HCT116 (cell line): ENCODE results near the gene SRSF3. TPM values are rescaled to one million over a fixed set of nuclear protein-coding genes. Genes with fewer than 3 reads are reported as not detected.

Experiments used
- ATAC-seq: fragments of 200-7000 bp; cut with Tn5 transposase; 2 replicates; pipeline ENCODE4 v1.9.1; 2020; ENCODE audit warnings: mild to moderate bottlenecking, moderate library complexity
- BruUV-seq: library from RNA; stranded (reverse); fragments of 400-500 nt; replicated peaks from 2 replicates; lab custom pipeline; 2021; lab: Mats Ljungman, UMichigan
- CTCF ChIA-PET: fragments of 300-600 bp; sonication (Branson Sonifier 250); formaldehyde crosslinking; loops from one replicate; lab custom pipeline; 2021; ENCODE audit warnings: antibody characterized with exemption; lab: Charles Lee
- POLR2A ChIA-PET: fragments of 300-600, 350-600 bp; sonication (Branson Sonifier 250); formaldehyde crosslinking; loops from one replicate; lab custom pipeline; 2021; ENCODE audit warnings: antibody characterized with exemption; lab: Charles Lee
- RAD21 ChIA-PET, 2 experiments: fragments of 300-600 bp; sonication (Branson Sonifier 250); formaldehyde crosslinking; loops; one replicate each; lab custom pipeline; 2023; ENCODE audit warnings: low total read pairs in 2 of 2; ENCODE audit not compliant: uncharacterized antibody in 2 of 2, unreplicated experiment in 2 of 2, low non-redundant PET in 1 of 2; lab: Charles Lee
- DNase-seq: peaks from one replicate; pipeline ENCODE4 v3.0.0-alpha.2; 2010; ENCODE audit warnings: low read depth, low spot score
- H2AFZ ChIP-seq: fragments of 200-600 bp; shearing (Covaris generic), sonication (generic); 2 replicates; pipeline ENCODE4 v1.6.1; 2017; ENCODE audit warnings: low read depth, mixed run types, mixed read lengths, antibody characterized with exemption, low read length; ENCODE audit not compliant: poor library complexity, severe bottlenecking
- H3K27ac ChIP-seq: 2 replicates; pipeline ENCODE4 v1.5.1; 2012; ENCODE audit warnings: low read depth, low read length
- H3K27me3 ChIP-seq: fragments of 200-600 bp; sonication (generic); 2 replicates; pipeline ENCODE4 v1.6.1; 2016; ENCODE audit warnings: mixed run types, low read length, mixed read lengths; ENCODE audit not compliant: insufficient read depth
- H3K36me3 ChIP-seq, 2 experiments: fragments of 200-500 bp in 1 of 2; fragments of 200-600 bp in 1 of 2; sonication (Bioruptor generic) in 1 of 2; sonication (generic) in 1 of 2; 2 replicates each; pipeline versions ENCODE4 v1.5.1 to v1.6.1; 2014 to 2016; ENCODE audit warnings: low read length in 2 of 2, inconsistent platforms in 1 of 2, mixed read lengths in 1 of 2, mixed run types in 1 of 2; ENCODE audit not compliant: insufficient read depth in 2 of 2, control insufficient read depth in 1 of 2
- H3K4me1 ChIP-seq, 2 experiments: fragments of 200-600 bp in 1 of 2; sonication (generic) in 1 of 2; 2 replicates each; pipeline versions ENCODE4 v1.5.1 to v1.6.1; 2012 to 2017; ENCODE audit warnings: low read length in 2 of 2, inconsistent platforms in 1 of 2, mild to moderate bottlenecking in 1 of 2, mixed read lengths in 1 of 2, mixed run types in 1 of 2, moderate library complexity in 1 of 2; ENCODE audit not compliant: insufficient read depth in 2 of 2, control insufficient read depth in 1 of 2
- H3K4me2 ChIP-seq: fragments of 200-600 bp; sonication (generic); 2 replicates; pipeline ENCODE4 v1.6.1; 2017; ENCODE audit warnings: mixed run types, low read length, mixed read lengths
- H3K4me3 ChIP-seq, 2 experiments: fragments of 200-600 bp in 1 of 2; sonication (generic) in 1 of 2; replicated peaks in 1 of 2; 2 replicates each; pipeline ENCODE4 v1.5.1; 2011 to 2016; ENCODE audit warnings: low read length in 2 of 2, control low read depth in 1 of 2, low read depth in 1 of 2, mild to moderate bottlenecking in 1 of 2, mixed read lengths in 1 of 2, mixed run types in 1 of 2
- H3K79me2 ChIP-seq: fragments of 200-600 bp; sonication (generic); 2 replicates; pipeline ENCODE4 v1.6.1; 2017; ENCODE audit warnings: mild to moderate bottlenecking, mixed run types, low read length, moderate library complexity, mixed read lengths; ENCODE audit not compliant: insufficient read depth
- H3K9ac ChIP-seq: fragments of 200-600 bp; sonication (generic); 2 replicates; pipeline ENCODE4 v1.6.1; 2016; ENCODE audit warnings: low read length, mixed read lengths
- H3K9me2 ChIP-seq: fragments of 200-600 bp; sonication (generic), shearing (Covaris generic); 2 replicates; pipeline ENCODE4 v1.6.1; 2017; ENCODE audit warnings: mixed run types, mild to moderate bottlenecking, moderate library complexity; ENCODE audit not compliant: insufficient read depth
- H3K9me3 ChIP-seq, 2 experiments: fragments of 200-500 bp in 1 of 2; fragments of 200-600 bp in 1 of 2; sonication (Bioruptor generic) in 1 of 2; sonication (generic) in 1 of 2; 2 replicates each; pipeline ENCODE4 v1.6.1; 2014 to 2017; ENCODE audit warnings: low read length in 2 of 2, mixed read lengths in 2 of 2, inconsistent platforms in 1 of 2, low read depth in 1 of 2, mild to moderate bottlenecking in 1 of 2, mixed run types in 1 of 2, moderate library complexity in 1 of 2; ENCODE audit not compliant: control insufficient read depth in 1 of 2, insufficient read depth in 1 of 2
- H4K20me1 ChIP-seq: fragments of 200-600 bp; sonication (generic), shearing (Covaris generic); 2 replicates; pipeline ENCODE4 v1.6.1; 2017; ENCODE audit warnings: mixed run types, mild to moderate bottlenecking, moderate library complexity; ENCODE audit not compliant: insufficient read depth
- CBX3 ChIP-seq: IDR thresholded peaks from 2 replicates; pipeline ENCODE4 v1.6.1; 2012; ENCODE audit warnings: low read depth
- CEBPB ChIP-seq: IDR thresholded peaks from 2 replicates; pipeline ENCODE4 v1.6.1; 2012; ENCODE audit warnings: low read depth
- EGR1 ChIP-seq: IDR thresholded peaks from 2 replicates; pipeline ENCODE4 v1.6.1; 2012; ENCODE audit warnings: low read depth
- ELF1 ChIP-seq: IDR thresholded peaks from 2 replicates; pipeline ENCODE4 v1.6.1; 2012; ENCODE audit warnings: low read depth, borderline replicate concordance
- EZH2 ChIP-seq: fragments of 200-600 bp; sonication (generic); IDR thresholded peaks from 2 replicates; pipeline ENCODE4 v1.6.1; 2017; ENCODE audit warnings: antibody characterized with exemption, mixed run types
- EZH2phosphoT487 ChIP-seq: fragments of 200-600 bp; IDR thresholded peaks from 2 replicates; pipeline ENCODE4 v1.6.1; 2018; ENCODE audit warnings: antibody characterized with exemption, borderline replicate concordance
- FOSL1 ChIP-seq: IDR thresholded peaks from 2 replicates; pipeline ENCODE4 v1.6.1; 2012; ENCODE audit warnings: low read depth
- JUND ChIP-seq: IDR thresholded peaks from 2 replicates; pipeline ENCODE4 v1.6.1; 2012
- POLR2A ChIP-seq: IDR thresholded peaks from 2 replicates; pipeline ENCODE4 v1.7.0; 2011; ENCODE audit warnings: borderline replicate concordance; ENCODE audit not compliant: insufficient read depth, insufficient read length; ENCODE audit errors: extremely low read depth
- POLR2AphosphoS5 ChIP-seq: IDR thresholded peaks from 2 replicates; pipeline ENCODE4 v1.6.1; 2011; ENCODE audit warnings: mild to moderate bottlenecking, low read depth, low read length, moderate library complexity
- RAD21 ChIP-seq: IDR thresholded peaks from 2 replicates; pipeline ENCODE4 v1.6.1; 2012; ENCODE audit warnings: low read depth, mild to moderate bottlenecking
- SIN3A ChIP-seq: IDR thresholded peaks from 2 replicates; pipeline ENCODE4 v1.6.1; 2012; ENCODE audit warnings: low read depth
- SP1 ChIP-seq: IDR thresholded peaks from 2 replicates; pipeline ENCODE4 v1.6.1; 2012; ENCODE audit warnings: low read depth
- SRF ChIP-seq: IDR thresholded peaks from 2 replicates; pipeline ENCODE4 v1.6.1; 2012; ENCODE audit warnings: low read depth
- TCF7L2 ChIP-seq: IDR thresholded peaks from 2 replicates; pipeline ENCODE4 v1.7.0; 2011; ENCODE audit warnings: borderline replicate concordance, inconsistent platforms; ENCODE audit not compliant: insufficient read depth, insufficient read length; ENCODE audit errors: extremely low read depth
- YY1 ChIP-seq: IDR thresholded peaks from 2 replicates; pipeline ENCODE4 v1.6.1; 2011; ENCODE audit warnings: low read length, low read depth, moderate library complexity, mild to moderate bottlenecking; ENCODE audit not compliant: insufficient replicate concordance; ENCODE audit errors: extremely low read depth
- ZFX ChIP-seq: fragments of 450-650 bp; IDR thresholded peaks from 2 replicates; pipeline ENCODE4 v1.6.1; 2017
- ZNF274 ChIP-seq: fragments of 200-500 bp; sonication (Bioruptor generic); IDR thresholded peaks from 2 replicates; pipeline ENCODE4 v1.6.1; 2014; ENCODE audit warnings: mild to moderate bottlenecking, low read depth, low read length, inconsistent platforms
- intact Hi-C: fragments of 100-400 bp; cut with micrococcal nuclease; formaldehyde crosslinking; loops from 2 replicates; pipeline ENCODE4 v1.10.0; 2022
- total RNA-seq: library from RNA; stranded (reverse); gene quantifications from one replicate; pipeline ENCODE4 v1.2.1, GENCODE V29; 2021; ENCODE audit not compliant: unreplicated experiment
- TF ChIP-seq, protein P1 (sequence below): IDR thresholded peaks from 2 replicates; pipeline ENCODE4 v1.6.1; 2012; ENCODE audit warnings: low read depth
- TF ChIP-seq, protein P2 (sequence below), 3 experiments: fragments of 200-600 bp in 1 of 3; sonication (generic) in 1 of 3; IDR thresholded peaks in 2 of 3; conservative IDR thresholded peaks in 1 of 3; 2 replicates each; pipeline ENCODE4 v1.5.1; 2012 to 2017; ENCODE audit warnings: low read depth in 2 of 3, low read length in 2 of 3, antibody characterized with exemption in 1 of 3, borderline replicate concordance in 1 of 3, control low read depth in 1 of 3, mild to moderate bottlenecking in 1 of 3, mixed read lengths in 1 of 3, mixed run types in 1 of 3, moderate library complexity in 1 of 3; ENCODE audit not compliant: insufficient read depth in 1 of 3
- TF ChIP-seq, protein P3 (sequence below): IDR thresholded peaks from 2 replicates; pipeline ENCODE4 v1.6.1; 2012
- TF ChIP-seq, protein P4 (sequence below): IDR thresholded peaks from 2 replicates; pipeline ENCODE4 v1.6.1; 2012

The SRSF3 gene
- total RNA-seq, 1 experiment from 2014 or later: 362 TPM

DNA sequence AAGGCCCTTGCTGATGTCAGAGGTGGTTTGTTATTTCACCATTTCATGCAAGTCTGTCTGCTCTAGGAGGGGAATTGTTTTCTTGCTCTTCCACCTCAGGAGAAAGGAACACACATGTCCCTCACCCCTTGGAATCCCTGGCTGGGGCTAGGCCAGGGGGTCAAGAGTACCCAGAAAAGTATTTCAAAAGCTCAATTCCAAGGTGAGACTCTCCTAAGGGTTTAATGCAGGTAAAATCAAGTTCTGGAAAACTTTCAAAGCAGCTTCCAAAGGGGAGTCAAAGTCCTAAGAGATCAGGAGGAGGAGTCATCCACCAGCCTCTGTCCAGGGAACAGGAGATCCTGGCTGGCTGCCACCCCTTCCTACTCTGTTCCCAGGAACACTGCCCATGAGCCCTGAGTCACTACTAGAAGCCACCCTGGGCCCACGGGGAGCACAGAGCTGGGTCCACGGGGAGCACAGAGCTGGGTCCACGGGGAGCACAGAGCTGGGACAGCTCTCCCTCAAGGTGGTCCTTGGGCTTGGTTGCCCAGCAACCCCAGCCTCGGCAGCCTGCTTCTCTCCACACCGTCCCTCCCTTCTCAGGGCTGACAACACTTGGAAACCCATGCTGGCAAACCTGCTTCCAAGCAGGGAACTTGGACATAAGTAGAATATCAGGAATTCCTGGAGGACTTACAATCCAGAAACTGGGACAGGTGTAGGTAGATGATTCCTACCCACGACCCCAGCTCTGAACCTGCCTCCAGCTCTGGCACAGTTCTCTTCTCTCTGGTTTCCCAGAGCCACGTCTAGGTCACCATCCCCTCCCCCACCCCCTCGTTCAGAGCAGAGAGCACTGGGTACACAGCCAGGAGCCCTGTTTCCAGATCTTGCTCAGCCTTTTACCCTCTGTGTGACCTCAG, 49.0 kb downstream of the SRSF3 start:
- ChIA-PET CTCF (interaction anchor here (1.2 kb wide), 1 partner anchor 28 kb away, joined by 5 read pairs; no protein-coding TSS in a partner anchor), RAD21 (no interaction called here), POLR2A (interaction anchor here (1.0 to 1.3 kb wide), 5 partner anchors 11 to 44 kb away, joined by 3 to 10 read pairs (median 3); partner anchors contain the start of gene CDKN1A)
- no peaks in the 10 kb centered on the region for H3K9me2 ChIP-seq
- BruUV-seq: no TSS peak
- no peak for DNase-seq
- no peaks in the 10 kb centered on the region for H3K79me2 ChIP-seq
- H3K9ac ChIP-seq: peak overlapping the region; percentile 20; the same call in 1 of the 2 replicates
- H3K4me1 ChIP-seq: peaks cover 19 to 28% of the 10 kb centered on the region in 2 experiments; a peak in 3 of 4 replicates
- peak overlapping the region; percentile 66 for H3K4me2 ChIP-seq
- no peaks in the 10 kb centered on the region for H3K36me3 ChIP-seq
- H3K4me3 ChIP-seq: no peak overlapping the region
- peak overlapping the region; percentile 17; the same call in 1 of the 2 replicates for H3K27ac ChIP-seq
- H3K9me3 ChIP-seq: no peaks in the 10 kb centered on the region
- intact Hi-C loops: loop anchor here (1.0 kb wide), 1 partner anchor 37 kb away; no protein-coding TSS in a partner anchor
- no peaks in the 10 kb centered on the region for H3K27me3 ChIP-seq
- H4K20me1 ChIP-seq: no peaks in the 10 kb centered on the region
- H2AFZ ChIP-seq: peak overlapping the region; percentile 66
- ATAC-seq: peak; percentile 85
- TF ChIP-seq TCF7L2 (no peak), EZH2phosphoT487 (no peak), CBX3 (no peak), CEBPB (no peak), ELF1 (no peak), YY1 (peak; percentile 8), RAD21 (no peak), EGR1 (no peak), POLR2AphosphoS5 (peak; percentile 43; the same call in 1 of the 2 replicates), POLR2A (no peak), SRF (no peak), JUND (no peak), EZH2 (no peak), ZNF274 (no peak), ZFX (no peak), FOSL1 (no peak), SIN3A (no peak), SP1 (0 out of 2 replicates have a peak, but pooled peaks have one; percentile 16)
- TF ChIP-seq, protein P1, sequence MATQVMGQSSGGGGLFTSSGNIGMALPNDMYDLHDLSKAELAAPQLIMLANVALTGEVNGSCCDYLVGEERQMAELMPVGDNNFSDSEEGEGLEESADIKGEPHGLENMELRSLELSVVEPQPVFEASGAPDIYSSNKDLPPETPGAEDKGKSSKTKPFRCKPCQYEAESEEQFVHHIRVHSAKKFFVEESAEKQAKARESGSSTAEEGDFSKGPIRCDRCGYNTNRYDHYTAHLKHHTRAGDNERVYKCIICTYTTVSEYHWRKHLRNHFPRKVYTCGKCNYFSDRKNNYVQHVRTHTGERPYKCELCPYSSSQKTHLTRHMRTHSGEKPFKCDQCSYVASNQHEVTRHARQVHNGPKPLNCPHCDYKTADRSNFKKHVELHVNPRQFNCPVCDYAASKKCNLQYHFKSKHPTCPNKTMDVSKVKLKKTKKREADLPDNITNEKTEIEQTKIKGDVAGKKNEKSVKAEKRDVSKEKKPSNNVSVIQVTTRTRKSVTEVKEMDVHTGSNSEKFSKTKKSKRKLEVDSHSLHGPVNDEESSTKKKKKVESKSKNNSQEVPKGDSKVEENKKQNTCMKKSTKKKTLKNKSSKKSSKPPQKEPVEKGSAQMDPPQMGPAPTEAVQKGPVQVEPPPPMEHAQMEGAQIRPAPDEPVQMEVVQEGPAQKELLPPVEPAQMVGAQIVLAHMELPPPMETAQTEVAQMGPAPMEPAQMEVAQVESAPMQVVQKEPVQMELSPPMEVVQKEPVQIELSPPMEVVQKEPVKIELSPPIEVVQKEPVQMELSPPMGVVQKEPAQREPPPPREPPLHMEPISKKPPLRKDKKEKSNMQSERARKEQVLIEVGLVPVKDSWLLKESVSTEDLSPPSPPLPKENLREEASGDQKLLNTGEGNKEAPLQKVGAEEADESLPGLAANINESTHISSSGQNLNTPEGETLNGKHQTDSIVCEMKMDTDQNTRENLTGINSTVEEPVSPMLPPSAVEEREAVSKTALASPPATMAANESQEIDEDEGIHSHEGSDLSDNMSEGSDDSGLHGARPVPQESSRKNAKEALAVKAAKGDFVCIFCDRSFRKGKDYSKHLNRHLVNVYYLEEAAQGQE: no peak
- TF ChIP-seq, protein P2, sequence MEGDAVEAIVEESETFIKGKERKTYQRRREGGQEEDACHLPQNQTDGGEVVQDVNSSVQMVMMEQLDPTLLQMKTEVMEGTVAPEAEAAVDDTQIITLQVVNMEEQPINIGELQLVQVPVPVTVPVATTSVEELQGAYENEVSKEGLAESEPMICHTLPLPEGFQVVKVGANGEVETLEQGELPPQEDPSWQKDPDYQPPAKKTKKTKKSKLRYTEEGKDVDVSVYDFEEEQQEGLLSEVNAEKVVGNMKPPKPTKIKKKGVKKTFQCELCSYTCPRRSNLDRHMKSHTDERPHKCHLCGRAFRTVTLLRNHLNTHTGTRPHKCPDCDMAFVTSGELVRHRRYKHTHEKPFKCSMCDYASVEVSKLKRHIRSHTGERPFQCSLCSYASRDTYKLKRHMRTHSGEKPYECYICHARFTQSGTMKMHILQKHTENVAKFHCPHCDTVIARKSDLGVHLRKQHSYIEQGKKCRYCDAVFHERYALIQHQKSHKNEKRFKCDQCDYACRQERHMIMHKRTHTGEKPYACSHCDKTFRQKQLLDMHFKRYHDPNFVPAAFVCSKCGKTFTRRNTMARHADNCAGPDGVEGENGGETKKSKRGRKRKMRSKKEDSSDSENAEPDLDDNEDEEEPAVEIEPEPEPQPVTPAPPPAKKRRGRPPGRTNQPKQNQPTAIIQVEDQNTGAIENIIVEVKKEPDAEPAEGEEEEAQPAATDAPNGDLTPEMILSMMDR (IDR thresholded peaks at IDR 0.05 in 2 of 3, conservative IDR thresholded peaks at IDR 0.05 in 1 of 3; ENCODE audit: borderline replicate concordance in 1 of 3, insufficient read depth in 1 of 3, low read depth in 2 of 3, low read length in 2 of 3): no peak
- TF ChIP-seq, protein P3, sequence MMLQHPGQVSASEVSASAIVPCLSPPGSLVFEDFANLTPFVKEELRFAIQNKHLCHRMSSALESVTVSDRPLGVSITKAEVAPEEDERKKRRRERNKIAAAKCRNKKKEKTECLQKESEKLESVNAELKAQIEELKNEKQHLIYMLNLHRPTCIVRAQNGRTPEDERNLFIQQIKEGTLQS: no peak
- TF ChIP-seq, protein P4, sequence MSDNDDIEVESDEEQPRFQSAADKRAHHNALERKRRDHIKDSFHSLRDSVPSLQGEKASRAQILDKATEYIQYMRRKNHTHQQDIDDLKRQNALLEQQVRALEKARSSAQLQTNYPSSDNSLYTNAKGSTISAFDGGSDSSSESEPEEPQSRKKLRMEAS: no peak
